NK-92 treated with Interleukin-12 subunit alpha and Interleukin-12 subunit beta, amount 100 ng/mL, for 24 hours (cell line): Measurements from ENCODE around the gene ARAP3.
"Not testable (repeated sequence)": the region's sequence is repeated elsewhere in the genome, so short reads cannot be mapped to it uniquely, and the experiment has no call there.

ENCODE experiments used
- DNase-seq: peaks from one replicate; lab custom pipeline; 2025; lab: John Stamatoyannopoulos, UW

ARAP3 gene, protein sequence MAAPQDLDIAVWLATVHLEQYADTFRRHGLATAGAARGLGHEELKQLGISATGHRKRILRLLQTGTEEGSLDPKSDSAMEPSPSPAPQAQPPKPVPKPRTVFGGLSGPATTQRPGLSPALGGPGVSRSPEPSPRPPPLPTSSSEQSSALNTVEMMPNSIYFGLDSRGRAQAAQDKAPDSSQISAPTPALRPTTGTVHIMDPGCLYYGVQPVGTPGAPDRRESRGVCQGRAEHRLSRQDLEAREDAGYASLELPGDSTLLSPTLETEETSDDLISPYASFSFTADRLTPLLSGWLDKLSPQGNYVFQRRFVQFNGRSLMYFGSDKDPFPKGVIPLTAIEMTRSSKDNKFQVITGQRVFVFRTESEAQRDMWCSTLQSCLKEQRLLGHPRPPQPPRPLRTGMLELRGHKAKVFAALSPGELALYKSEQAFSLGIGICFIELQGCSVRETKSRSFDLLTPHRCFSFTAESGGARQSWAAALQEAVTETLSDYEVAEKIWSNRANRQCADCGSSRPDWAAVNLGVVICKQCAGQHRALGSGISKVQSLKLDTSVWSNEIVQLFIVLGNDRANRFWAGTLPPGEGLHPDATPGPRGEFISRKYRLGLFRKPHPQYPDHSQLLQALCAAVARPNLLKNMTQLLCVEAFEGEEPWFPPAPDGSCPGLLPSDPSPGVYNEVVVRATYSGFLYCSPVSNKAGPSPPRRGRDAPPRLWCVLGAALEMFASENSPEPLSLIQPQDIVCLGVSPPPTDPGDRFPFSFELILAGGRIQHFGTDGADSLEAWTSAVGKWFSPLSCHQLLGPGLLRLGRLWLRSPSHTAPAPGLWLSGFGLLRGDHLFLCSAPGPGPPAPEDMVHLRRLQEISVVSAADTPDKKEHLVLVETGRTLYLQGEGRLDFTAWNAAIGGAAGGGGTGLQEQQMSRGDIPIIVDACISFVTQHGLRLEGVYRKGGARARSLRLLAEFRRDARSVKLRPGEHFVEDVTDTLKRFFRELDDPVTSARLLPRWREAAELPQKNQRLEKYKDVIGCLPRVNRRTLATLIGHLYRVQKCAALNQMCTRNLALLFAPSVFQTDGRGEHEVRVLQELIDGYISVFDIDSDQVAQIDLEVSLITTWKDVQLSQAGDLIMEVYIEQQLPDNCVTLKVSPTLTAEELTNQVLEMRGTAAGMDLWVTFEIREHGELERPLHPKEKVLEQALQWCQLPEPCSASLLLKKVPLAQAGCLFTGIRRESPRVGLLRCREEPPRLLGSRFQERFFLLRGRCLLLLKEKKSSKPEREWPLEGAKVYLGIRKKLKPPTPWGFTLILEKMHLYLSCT (N-terminal part only)

DNA sequence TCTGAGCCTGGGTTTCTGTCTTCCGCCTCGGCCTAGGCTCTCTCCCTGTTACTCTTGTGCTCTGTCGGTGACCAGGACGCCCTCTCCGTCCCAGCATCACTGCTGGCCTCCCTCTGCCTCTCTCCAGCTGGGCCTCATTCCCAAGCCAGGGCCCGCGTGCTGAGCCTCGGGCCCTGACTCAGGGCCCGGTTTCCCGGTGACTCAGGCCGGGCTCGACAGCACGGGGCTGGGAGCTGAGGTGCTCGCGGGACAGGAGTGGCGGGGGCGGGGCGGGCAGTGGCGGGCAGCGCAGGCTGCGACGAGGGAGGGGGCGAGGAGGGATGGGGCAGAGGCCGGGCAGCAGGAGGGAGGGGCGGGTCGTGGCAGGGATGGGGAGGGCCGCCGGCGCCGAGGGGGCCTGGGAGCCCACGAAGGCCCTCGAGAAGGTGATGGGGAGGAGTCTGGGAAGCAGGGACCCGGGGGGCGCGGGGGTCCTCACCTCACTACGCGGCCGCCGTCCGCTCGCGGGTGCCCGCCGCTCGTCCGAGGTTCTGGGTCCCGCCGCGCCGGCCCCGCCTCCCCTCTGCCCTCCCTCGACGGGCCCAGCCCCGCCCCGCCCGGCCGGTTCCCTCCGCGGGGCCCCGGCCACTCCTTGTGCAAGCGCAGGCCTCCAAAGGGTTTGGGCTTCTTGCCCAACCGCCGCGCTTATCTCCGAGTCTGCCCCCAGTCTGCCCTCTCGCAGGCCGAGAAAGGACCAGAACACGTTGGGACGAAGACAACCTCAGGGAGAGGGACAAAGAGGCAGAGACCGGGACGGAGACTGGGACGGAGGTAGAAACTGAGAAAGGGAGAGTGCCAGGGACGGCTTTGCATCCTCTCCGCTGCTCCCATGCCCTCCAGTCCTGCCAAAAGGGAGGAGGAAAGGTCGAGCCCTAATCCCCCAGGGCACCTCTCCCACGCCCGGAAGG, at the start of gene ARAP3:
TSS of gene ARAP3 (minus strand) at position 536 of the 947 bp plus-strand sequence. CDS start 1,744 bp downstream, outside the sequence.
- no peak for DNase-seq

DNA sequence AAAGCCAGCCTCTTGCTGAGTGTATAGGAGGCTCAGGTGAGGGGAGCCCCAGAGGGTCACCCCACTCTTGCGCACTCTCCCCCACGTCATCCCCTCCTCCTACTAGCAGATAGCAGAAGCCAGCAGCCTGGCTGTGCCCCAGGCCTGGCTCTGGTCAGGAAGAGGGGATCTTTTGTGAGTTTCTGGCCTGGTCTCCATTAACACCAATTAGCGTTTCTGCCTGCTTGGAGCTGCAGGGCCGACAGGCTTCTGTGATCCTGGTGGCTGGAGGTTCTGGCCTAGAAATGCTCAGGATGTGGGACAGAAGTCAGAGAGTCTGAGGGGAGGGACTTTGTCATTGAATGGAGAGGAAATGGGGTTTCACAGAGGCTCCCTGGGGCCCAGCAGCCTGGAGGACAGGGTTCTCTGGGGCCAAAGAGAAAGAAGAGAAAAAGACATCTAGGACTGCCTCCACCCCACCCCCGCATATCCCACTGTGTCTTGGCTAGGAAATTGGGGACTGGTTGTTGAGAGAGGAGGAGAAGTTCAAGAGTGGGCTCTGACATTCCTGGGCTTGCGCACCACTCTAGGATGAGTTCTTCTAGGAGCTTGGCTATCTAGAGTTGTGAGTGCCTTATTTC, 47.5 kb upstream of the ARAP3 start:
- no peak for DNase-seq

DNA sequence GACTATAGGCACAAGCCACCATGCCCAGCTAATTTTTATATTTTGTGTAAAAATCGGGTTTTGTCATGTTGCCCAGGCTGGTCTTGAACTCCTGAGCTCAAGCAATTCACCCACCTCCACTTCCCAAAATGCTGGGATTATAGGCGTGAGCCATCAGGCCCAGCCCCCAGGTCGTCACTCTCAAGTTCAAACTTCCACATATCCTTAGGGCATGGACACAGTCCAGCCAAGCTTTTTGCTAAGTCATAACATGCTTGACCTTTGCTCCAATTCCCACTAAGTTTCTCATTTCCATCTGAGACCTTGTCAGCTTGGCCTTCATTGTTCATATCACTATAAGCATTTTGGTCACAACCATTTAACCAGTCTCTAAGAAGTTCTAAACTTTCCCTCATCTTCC, 43.9 kb upstream of the ARAP3 start:
- no peak for DNase-seq

DNA sequence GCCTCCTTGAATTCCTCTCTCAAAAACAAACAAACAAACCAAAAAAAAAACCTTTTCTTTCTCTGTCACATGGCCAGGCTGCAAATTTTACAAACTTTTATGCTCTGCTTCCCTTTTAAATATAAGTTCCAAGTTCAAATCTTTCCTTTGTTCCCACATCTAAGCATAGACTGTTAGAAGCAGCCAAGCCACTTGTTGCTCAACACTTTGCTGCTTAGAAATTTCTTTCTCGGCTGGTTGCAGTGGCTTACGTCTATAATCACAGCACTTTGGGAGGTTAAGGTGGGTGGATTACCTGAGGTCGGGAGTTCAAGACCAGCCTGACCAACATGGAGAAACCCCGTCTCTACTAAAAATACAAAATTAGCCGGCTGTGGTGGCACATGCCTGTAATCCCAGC, 43.1 kb upstream of the ARAP3 start:
- not testable (repeated sequence) for DNase-seq

DNA sequence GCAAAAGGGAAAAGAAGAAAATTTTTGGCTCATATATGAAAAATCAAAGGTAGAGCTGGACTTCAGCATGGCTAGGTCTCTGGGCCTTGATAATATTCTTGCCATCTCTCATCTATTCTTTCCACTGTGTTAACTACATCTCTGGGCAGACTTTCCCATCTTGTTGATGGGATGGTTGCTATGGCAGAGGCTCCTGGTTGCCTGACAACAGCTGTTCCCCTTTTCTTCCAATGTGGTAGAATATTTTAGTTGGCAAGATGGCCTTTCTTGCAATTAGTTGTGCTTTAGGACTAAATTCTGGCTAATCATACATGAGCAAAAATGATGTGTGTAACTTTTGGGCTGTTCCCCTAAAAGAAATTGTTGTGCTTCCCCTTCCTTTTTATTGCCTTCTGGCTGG, 40.2 kb upstream of the ARAP3 start:
- no peak for DNase-seq

DNA sequence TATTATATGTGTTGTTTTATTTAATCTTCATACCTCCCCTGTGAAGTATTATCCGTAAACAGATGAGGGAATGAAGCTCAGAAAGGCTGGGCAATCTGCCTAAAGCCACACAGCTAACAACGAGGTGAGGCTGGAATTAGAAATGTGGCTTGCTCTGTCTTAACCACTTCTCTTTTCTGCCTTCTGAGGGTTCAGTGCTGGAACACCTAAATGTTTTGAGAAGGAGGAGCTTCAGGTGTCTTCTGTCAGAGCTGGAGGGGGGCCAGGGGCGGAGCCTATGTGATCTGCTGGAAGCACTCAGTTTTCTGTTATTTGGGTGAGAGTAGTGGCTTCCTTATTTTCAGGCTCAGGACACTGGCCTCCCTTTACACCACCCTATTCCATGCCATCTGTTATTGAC, 35.0 kb upstream of the ARAP3 start:
- DNase-seq: no peak

DNA sequence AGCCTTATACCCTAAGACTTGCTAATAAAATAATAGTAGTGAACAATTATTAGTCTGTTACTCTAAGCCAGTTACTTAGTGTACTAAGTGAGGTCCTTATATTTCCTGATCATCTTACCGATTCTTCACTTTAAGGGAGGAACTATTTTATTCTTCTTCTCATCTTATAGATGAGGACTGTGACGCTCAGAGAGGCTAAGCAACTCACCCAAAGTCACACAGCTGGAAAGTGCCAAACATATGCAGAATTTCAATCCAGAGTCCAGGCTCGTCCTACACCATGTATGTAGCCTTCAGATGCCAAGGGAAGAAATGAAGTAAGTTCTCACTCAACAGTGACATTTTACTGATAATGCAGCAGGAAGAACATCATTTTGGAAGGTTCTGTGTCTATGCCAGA, 34.4 kb upstream of the ARAP3 start:
- no peak for DNase-seq

DNA sequence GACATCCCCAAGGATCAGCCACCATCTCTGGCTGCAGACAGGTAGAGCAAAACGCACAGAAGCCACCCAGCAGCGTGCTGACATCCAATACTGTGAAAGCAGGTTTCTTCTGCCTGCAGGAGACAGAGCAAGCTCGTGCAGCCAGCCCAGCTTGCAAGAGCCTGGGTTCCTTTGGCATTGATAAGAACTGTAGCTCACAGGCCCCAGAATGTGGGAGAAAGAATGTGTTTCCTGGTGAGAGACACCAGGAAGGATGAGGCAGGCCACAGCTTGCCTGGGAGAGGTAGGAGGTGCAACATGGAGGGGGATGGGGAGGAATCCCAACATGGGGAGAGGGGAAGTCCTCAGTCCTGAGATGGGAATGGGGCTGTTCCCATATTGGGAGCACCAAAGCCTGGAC, 34.0 kb upstream of the ARAP3 start:
- no peak for DNase-seq

DNA sequence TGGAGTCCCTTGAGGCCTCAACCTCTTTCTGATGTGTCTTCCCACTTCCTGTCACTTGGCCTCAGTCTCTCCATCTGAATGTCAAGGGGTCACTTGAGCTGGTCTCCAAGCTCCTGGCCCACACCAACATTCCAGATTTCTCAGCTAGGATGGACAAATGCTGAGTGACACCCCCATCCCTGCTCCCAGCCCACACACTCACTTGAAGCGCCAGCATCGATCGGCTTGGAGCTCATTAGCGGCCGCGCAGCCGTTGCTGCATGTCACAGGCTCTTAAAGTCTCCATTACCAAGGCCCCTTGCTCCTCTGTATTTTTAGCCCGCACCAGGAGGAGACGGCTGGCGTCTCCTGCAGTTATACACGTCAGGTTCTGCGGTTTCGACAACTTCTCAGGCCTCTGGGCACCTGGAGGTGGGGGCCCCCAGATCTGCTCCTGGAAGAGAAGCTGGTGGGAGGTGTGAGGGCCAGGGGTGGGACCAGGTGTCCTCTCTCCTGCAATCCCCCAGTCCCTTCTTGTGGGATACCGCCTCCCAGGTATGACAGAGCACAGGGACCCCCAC, 33.4 kb upstream of the ARAP3 start:
- no peak for DNase-seq

DNA sequence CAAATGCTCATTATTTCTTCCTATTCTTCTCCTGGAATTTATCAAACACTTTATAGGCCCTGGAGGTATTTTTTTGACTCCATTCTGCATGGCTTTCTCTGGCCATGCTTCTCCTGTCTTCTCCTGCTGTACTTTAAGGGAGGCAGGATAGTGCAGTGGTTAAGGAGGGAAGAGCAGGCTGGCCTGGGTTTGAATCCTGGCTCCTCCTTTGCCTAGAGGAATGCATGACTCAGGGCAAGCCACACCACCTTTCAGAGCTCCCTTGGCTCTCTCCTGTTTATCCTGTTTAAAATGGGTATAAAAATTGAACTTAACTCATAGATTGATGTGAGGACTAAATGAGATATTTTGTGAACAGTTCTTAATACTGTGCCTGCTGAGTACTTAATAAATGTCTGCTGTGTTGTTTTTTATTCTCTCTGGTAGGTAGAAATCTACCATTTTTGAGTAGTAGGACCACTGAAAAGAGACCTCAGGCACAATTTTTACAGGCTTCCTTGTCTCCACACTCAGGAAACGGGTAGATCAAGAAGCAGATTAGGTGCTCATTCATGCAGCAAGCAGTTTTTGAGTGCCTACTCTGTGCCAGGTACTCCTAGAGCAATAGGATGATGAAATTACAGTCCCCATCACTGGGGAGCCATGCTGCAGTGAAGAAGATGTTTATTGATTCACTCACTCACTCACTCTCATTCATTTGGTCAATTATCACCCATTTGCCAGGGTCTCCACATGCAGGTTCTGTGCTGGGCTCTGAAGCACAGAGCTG, 32.7 kb upstream of the ARAP3 start:
- DNase-seq: no peak

DNA sequence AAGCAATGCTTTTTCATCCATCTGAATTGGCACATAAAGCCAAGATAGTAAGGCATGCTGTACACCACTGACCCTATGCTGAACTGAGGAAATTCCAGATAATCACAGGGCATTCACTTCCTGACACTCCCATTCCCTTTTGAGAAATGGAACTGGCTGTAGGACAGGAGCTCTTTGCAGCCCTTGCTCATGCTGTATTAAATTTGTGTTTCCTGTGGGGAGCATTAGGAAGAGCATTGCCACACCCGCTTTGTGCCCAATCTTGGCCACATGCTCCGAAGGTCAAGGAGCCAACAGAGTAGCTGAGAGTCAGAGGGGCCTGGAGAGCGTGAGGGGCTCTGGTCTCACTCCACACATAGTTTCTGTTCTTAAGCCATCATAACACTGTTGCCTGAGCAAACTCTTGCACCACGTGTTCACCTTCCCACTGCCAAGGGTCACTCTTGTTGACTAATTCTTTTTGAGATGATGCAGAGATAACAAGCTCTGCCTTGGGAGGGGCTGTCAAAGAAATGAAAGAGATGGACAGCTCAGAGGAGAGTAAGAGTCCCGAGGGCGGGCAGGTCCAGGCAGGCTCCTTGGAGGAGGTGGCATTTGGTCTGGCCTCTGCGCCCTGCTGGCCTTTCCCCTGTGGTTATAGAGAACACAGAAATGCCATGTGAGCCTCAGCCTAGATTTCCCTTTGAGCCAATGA, 31.7 kb upstream of the ARAP3 start:
- DNase-seq: no peak

DNA sequence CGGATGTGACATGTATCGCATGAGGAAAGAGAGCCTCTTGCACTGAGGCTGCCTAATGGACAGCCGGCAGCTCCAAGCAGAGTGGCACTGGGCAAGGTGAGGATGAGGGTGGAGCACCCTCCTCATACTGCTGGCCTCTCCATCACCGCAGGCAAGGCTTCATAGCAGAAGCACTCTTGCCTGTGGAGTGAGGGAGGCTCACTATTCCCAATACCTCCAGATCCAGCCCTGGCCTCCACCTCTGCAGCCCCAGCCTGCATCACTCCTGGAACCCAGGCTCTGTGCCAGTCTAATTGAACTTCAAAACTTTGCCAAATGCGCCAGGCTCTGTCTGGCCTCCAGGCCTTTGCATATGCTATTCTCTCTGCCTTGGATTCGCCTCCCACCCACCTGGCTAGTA, 29.7 kb upstream of the ARAP3 start:
- DNase-seq: no peak

DNA sequence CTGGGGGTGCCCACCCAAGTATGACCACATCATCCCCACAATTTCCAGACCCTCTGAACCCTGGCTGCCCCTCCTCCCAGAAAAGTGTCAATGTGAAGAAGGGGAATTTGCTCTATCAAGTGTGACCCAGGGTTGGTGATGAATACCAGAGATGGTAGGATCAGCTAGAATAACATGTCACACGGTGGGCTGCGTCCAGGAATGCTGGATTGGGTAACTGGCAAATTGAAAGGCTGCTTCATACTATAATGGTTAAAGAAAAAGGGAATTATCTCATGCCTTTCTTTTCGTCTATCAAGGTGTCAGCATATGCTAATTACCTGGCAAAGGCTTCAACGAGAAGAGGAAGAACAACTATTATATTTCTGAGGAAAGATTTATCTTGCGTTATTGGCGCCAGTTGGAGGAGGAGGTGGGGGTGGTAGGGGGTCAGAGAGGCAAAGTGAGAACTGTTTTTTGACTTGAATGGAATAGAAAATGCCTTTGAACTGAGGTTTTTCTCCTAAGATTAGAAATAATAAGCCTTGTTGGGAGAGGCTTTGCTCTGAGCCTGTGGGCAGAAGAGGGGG, 27.8 kb upstream of the ARAP3 start:
- DNase-seq: no peak

DNA sequence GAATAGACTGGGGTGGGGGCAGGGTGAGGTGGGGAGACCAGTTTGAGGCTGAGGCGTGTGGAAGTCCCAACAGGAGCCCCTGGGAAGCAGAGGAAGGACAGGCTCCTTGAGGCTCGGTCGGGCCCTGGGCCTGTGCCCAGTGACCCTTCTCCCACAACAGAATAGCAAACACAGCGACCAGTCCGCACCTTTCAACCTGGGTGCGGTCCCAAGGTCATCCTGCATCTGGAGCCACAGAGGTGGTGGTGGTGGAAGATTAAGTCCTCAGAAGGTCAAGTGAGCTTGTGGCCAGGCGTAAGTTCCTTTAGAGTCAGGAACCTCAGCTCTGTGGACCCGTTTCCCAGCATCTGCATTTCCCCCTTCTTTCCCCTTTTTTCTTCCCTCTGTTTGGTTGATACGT, 26.0 kb upstream of the ARAP3 start:
- no peak for DNase-seq

DNA sequence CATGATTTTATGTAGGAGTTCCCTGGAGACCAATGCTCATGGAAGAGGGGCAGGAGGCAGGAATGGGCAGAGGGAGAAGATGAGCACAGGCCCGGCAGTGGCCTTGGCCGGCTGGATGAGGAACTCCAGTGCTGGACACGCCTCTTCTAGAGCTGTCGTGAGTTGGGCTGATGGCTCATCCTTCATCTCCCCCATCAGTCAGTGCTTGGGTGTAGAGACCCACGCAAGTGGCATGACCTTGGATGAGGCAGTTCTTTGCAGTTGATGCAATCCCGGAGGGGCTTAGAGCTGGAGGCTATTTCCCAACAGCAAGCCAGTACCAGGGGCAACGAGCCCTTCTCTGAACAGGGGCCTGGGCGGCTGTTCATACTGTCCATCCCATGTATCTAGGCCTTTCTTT, 25.5 kb upstream of the ARAP3 start:
- DNase-seq: no peak

DNA sequence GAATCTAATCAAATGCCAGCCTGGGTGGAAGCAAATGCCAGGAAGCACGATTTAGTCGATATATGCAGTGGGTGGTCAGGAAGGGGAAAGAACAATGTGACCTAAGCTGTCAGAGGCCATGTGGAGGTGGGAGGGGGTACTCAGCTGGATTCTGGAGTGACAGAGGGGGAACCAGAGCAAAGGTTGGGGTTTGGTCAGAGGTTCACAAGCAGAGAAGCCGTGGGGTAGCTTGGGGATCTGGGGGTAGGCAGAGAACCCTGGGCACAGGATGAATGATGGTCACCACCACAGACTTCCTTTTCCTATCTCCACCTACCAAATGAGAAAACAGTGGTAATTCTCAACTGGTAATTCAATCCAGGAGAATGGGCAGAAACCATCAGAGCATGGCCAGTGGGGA, 24.1 kb upstream of the ARAP3 start:
- DNase-seq: no peak

DNA sequence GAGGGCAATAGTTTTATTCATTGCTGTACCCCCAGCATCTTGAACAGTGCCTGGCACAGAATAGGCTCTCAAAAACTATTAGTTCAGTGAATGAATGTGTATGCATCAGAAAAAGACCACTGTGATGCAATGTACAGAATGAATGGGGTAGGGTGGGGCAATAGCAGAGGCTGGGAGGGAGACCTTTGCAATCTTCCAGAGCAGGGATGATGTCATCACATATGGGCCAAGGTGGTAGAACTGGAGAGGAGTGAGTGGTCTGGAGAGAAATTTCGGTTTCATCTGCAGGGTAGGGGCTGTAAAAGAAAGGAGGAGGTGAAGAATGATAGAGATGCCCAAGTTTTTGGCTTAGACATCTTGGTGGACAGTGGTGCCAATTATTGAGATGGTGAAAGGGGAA, 23.4 kb upstream of the ARAP3 start:
- DNase-seq: peak; percentile 10

DNA sequence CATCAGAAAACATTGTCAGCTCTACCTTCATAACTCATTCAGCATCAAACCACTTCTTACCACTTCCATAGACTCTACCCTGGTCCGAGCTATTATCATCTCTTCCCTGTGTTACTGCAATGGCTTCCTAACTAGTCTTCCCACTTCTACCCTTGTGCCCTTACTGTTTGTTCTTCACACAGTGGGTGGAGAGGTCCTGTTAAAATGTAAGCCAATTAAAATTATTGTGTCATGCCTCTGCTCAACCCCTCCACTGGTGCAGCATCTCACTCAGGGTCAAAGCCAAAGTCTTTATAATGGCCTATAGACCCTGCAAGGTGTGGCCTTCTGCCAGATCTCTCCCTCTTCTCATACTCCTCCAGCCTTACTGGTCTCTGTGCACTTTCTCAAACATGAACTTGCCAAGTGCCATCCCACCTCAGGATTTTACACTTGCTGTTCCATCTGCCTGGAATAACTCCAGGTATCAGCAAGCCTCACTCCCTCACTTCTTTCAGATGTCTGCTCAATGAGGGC, 22.8 kb upstream of the ARAP3 start:
- no peak for DNase-seq
